ENCODE measurements around the gene NBEAL2.

Gene NBEAL2

GRCh38 chr3:47056705-47057104 is 77.2 kb downstream of the NBEAL2 start:
- Histone ChIP-seq H3K4me1 (ENCODE audit: insufficient read depth, low read length) (no peaks in the 10 kb centered on the region), H3K9ac (ENCODE audit: low read depth, low read length) (no peak overlapping the region), H3K36me3 (ENCODE audit: insufficient read depth, low read length) (peaks cover 11% of the 10 kb centered on the region; the same call in 1 of the 2 replicates), H3K9me3 (ENCODE audit: control insufficient read depth, insufficient read depth, low read length) (no peaks in the 10 kb centered on the region)

- Histone ChIP-seq H3K36me3 (ENCODE audit: insufficient read depth, low read length) (peaks cover 15% of the 10 kb centered on the region; the same call in 1 of the 2 replicates), H3K9me3 (ENCODE audit: control insufficient read depth, insufficient read depth, low read length) (no peaks in the 10 kb centered on the region), H3K9ac (ENCODE audit: low read depth, low read length) (no peak overlapping the region), H3K4me1 (ENCODE audit: insufficient read depth, low read length) (no peaks in the 10 kb centered on the region)
Measured at GRCh38 chr3:47057212-47057671, 77.8 kb downstream of the NBEAL2 start.

Measured in ES-I3 (cell line).